HG03571 (cell line): Measurements from ENCODE around the gene IPO13.

Experiments
- ATAC-seq: cut with Tn5 transposase; IDR thresholded peaks from one replicate; pipeline ENCODE4 v1.9.1; 2021; ENCODE audit not compliant: unreplicated experiment

IPO13 gene

DNA sequence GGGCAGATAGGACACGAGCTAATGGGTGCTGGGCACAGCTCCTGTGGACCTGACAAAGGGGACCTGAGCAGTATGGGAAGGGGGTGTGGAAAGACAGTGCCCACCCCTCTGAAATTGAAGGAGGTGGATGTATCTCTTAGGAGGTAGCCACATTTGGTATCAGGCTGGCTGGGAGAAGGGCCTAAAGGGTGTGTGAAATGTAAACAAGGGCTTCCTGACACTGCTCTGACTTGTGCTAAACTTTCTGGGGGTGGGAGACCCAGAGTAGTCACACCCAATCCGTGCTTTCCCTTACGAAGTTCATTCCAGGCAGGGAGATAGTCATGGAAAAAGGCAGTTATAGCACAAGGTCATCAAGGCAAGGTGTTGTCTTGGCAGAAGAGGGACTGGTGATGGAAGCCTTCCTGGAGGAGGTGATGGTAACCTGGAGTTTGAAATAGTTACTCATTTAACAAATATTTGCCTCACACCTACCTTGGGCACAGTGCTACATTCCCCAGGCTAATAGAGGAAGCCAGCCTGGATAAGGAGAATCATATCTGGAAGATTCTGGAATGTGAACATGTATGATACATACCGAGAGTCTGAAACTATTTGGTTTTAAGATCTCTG lies 39.3 kb downstream of the IPO13 start:
- no peak for ATAC-seq

DNA sequence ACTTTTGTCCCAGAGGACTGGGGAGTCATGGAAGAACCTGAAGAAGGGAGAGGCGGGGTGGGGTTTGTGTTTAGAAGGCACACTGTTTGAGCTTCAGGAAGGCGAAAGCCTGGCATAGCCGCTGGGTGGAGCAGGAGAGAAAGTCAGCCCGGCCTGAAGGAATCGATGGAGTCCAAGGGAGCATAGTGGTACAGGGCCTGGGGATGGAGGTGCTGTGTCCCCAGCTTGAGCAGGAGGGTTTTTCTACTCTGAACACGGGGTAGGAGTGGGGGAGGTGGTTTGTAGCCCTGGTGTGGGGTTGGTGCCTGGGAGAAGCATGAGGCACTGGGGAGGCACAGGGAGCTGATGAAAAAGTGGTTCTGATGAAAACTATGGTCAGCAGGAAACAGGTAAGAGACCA lies 40.0 kb downstream of the IPO13 start:
- ATAC-seq = no peak

DNA sequence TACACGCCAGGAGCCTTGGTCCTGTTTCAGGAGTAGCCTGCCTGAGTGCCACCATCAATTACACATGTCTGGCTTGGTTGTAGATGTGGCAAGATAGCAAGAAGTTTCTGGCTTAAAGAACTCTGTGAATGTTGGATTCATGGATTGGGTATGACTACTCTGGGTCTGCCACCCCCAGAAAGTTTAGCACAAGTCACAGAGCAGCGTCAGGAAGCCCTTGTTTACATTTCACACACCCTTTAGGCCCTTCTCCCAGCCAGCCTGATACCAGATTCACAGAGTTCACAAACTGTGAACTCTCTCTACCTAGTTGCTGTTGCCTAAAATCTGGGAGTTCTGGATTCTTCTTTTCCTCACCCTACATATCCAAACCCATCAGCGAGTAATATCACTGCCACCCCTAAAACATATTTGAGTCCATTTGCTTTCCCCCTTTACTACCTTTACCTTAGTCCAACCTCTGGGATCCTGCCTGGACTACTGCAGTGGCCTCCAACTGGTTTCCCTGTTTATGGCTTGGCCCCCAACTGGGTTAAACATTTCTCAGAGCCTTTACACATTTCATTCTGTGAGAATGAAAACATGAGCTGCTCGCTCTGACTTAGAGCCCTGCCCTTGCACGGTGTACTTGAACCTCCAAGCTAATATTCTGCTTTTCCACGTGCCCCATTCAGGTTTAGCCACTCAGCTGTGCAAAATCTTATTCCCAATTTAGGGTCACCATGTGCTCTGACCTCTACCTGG lies 40.6 kb downstream of the IPO13 start:
- no peak for ATAC-seq

DNA sequence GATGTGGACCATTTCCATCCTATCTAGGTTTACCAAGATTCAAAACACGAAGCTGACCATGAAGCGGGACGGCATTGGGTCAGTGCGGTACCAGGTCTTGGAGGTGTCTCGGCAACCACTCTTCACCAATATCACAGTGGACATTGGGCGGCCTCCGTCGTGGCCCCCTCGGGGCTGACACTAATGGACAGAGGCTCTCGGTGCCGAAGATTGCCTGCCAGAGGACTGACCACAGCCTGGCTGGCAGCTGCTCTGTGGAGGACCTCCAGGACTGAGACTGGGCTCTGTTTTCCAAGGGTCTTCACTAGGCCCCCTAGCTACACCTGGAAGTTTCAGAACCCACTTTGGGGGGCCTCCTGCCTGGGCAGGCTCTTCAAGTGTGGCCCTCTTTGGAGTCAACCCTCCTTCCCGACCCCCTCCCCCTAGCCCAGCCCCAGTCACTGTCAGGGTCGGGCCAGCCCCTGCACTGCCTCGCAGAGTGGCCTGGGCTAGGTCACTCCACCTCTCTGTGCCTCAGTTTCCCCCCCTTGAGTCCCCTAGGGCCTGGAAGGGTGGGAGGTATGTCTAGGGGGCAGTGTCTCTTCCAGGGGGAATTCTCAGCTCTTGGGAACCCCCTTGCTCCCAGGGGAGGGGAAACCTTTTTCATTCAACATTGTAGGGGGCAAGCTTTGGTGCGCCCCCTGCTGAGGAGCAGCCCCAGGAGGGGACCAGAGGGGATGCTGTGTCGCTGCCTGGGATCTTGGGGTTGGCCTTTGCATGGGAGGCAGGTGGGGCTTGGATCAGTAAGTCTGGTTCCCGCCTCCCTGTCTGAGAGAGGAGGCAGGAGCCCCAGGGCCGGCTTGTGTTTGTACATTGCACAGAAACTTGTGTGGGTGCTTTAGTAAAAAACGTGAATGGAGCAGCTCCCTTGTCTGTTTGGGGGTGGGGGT lies 43.8 kb downstream of the IPO13 start:
- ATAC-seq = no peak

DNA sequence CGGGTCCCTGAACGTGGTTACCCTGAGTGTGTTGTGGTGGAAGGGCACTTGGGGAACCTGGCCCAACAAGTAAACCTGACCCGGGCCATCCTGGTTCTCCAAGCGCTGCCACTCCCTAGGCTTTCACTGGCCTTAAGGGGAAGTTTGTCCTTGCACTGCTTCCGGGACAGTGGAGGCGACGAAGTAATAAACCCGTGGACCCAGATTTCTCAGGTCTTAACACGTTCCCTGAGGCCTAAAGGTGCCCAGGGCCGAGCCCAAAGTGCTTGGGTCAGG lies 44.4 kb downstream of the IPO13 start:
- ATAC-seq = no peak

DNA sequence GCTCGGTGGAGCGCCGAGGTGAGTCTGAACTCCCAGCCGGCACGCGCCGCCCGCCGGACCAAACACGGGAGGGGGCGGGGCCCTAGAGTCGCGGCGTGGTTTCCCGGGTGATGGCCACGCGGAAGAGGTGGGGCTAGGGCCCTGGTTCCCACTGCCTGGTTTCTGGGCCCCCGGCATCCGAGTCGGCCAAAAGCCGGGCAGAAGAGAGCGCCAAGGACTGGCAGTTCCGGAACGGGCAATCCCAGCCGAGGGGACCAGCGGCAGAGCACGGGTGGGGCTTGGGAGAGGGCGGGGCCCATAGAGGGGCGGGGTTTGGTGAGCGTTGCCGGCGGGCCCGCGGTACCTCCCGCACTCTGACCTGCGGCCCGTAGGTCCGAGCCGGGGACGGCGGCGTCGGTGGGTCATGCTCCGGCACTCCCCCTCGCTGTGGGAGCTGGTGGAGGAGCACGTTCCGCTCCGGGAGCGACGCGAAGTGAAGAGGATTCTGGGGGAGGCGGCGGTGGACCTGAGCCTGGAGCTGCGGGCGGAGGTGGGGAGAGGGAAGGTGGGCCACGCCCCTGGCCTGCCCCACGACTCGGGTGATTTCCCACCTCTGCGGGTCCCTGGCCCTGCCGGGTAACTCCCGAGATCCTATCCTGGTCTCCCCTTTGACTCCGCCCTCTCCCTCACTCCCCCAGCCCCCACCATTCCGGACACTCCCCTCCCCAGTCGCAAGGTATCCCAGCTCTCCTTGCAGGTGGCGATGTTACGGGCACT lies 44.9 kb downstream of the IPO13 start, which contains the start of gene CCDC24:
Gene CCDC24 (plus strand): TSS at position 124 of the 756 bp plus-strand sequence. CDS start 280 bp downstream, at position 404.
- no peak for ATAC-seq

DNA sequence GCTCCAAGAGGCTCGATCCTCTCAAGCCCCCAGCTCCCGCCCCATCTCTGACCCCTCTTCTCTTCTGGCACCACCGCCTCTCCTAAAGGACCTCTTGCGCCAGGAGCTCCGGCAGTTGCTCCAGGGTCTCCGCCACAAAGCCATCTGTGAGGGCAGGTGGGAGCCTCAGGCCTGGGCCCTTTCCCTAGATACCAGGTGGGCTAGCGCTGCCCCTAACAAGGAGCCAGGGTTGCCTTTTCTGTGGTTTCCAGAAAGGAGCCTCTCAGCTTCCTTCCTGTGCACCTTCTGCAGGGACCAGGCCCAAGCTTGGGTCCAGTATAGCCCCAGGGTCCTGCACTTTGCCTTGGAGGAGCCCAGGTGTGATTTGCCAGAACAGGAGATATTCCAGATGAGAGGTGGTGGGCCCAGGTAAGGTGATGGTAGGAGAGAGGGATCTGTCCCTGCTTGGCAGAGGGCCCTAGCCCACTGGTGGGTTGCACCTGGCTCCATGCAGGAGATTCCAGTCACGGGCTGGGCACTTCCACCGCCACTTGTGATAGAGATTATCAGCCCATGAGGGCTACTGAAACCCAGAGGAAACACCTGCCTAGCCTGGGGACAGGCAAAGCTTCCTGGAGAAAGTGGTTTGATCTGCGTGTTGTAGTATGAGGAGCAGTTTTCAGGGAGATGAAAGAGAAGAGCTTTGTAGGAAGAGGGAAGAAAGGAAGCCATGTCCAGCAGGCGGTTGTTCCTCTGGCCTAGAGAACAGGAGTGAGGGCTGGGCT lies 45.7 kb downstream of the IPO13 start:
- no peak for ATAC-seq

DNA sequence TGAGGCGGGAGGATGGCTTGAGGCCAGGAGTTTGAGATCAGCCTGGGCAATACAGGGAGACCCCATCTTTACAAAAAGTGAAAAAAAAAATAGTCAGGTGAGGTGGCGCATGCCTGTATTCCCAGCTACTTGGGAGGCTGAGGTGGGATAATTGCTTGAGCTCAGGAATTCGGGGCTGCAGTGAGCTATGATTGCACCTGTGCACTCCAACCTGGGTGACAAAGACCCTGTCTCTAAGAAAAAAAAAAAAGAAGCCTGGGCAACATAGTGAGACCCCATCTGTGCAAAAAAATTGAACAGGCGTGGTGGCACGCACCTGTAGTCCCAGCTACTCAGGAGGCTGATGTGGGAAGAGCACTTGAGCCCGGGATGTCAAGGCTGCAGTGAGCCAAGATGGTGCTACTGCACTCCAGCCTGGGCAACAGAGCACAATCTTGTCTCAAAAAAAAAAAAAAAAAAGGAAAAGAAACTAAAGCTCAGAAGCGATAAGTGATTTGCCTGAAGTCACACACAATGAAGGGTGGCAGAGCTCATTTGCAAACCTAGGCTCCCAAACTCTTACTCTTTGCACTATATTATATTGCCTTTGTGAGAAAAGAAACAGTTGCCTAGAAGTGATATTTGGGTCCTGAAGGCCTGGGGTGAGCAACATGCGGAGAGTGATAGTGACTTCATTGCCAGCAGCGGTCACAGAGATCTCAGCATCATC lies 46.6 kb downstream of the IPO13 start:
- ATAC-seq = no peak

DNA sequence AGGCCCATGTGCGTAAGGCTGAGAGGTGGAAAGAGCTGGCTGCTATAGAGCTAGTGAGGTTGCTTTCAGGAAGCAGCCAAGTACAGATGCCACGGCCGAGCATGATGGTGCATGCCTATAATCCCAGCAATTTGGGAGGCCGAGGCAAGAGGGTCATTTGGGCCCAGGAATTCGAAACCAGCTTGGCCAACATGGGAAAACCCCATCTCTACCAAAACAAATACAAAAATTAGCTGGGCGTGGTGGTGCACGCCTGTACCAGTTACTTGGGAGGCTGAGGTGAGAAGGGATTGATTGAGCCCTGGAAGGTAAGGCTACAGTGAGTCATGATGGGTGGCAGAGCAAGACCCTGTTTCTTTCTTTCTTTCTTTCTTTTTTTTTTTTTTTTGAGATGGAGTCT lies 47.3 kb downstream of the IPO13 start:
- ATAC-seq = no peak

DNA sequence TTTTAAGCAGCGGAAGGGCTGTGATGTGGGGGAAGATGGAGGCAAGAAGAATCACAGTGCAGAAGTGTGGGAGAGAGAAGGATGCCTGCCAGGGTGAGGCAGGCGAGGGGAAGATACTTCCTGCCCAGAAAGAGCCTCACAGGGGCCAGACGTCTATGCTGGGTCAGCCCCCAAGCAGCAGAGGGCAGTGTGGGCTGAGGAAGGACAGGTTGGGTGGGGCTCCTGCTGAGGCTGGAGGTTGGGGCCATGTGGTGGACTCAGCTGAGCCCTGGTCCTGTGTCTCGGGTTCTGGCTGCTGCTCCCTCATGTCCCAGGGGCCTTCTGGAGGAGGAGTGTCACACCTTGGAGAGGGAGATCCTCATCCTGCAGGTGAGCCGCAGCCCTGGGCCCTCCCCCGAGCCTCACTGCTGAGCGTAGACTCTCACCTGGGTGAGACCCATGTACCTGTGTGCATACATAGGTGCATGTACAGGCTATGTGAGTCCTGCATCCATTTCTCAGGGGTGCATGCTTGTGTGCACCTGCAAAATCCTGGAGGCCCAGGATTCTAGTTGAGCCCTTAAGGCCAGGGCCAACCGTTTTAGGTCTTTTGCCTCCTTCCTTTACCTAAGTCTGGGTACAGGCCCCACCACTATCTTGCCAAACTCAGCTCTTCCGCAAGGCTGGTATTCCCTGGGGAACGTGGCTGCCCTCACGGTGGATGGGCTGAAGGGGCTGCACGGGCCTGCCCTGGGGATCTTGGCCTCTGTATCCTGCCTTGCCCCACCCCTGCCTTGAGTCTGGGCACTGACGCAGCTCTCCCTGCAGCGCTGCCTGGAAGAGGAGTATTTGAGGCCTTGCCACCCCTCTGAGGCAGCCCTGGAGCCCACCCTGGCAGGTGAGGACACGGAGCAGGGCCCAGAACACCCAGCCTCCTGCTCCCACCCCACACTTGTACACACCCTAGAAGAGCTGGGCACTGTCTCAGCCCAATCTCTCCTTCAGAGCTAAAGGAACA lies 48.3 kb downstream of the IPO13 start:
- no peak for ATAC-seq

DNA sequence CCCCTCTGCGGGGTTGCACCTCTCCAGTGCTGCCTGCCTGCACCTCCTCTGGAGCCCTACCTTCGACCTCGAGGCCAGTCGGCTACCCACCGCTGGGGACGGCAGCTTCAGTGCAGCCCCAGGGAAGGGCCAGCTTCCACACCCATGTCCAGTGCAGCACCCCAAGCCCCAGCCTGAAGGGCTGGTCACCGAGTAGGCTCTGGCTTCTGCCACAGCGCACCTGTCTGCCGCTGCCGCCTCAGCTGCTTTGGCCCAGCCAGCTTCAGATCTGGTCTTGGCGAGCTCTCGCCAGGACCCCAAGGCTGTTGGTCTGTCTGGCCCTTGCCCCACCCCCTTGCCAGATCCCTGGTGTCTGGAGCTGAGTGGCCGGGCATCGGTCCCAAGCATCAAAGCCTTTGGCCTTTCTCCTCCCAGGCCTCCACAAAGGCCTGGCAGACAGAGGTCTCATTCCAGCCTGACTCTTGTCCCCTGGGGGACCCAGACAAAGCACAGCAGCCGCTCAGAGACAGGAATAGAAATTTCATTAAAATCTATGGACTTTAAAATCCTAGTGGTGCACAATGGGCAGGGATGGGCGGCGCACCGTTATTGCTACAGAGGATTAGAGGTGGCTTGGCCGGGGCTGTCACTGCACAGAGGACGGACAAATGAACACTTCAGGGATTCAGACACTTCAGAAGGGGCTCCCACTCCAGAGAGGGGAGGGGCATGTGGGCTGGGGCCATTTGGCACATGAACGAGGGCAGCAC lies 49.4 kb downstream of the IPO13 start:
- ATAC-seq = no peak

DNA sequence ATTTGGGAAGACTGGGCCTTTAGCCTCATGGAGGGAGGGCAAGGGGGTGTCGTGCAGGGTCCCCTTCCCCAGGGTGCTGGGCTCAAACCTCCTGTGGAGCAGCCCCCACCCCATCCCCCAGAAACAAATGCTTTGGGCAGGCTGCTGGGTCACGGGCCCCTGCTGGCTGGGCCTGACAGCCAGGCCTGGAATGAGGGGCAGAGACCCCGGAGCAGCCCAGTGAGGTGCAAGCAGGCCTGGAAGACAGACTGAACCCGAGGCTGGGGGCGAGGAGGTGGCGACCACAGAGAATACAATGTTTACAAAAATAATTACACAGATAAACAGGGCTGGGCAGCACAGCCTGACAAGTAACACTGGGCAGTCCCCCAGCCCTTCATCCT lies 50.0 kb downstream of the IPO13 start:
- ATAC-seq = no peak

DNA sequence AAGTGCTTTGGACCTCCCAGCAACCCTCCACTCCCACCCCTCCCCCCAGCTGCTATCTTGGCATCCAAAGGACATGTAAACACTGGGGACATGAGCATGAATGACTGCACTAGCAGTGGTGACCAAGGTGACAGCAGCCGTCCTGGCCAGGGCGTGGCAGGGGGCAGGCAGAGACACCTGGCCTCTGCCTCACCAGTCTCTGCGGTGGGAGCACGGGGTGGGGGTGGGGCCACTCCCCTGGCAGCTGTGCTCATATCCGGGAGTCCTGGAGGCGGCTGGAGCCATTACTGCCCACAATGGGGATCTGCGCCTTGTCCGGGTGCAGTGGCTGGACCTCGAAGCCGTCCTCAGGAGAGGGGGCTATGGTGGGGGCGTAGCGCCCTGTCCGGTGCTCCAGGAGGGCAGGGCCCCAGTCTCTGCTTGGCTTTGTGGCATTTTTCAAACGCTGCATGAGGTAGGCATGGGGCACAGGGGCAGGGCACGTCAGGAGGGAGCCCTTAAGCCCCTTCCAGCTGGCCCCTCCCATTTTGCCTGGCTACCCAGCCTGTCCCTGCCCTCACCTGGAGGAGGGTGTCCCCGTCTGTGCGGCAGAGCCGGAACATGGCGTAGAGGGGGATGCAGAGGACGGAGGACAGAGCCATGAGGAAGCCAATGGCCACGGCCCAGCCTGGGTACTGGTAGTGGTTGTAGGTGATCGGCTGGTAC lies 50.7 kb downstream of the IPO13 start:
- no peak for ATAC-seq

DNA sequence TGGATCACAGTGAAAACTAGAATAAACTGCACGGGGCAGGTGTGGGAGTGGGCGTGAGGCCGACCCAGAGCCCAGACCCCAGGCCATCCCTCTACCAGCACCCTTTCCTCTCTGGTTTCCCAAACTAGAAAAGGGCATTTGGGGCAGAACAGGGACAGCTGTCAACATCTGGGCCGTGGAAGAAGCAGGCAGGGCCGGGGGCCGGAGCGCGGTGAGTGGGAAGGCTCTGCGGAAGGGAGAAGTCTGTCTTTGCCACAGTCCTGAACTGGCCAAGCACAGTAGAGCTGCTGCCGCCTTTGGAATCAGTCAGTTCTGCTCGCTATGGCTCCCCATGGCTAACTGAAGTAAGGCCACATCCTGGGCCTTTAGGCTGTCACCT lies 51.2 kb downstream of the IPO13 start:
- no peak for ATAC-seq

DNA sequence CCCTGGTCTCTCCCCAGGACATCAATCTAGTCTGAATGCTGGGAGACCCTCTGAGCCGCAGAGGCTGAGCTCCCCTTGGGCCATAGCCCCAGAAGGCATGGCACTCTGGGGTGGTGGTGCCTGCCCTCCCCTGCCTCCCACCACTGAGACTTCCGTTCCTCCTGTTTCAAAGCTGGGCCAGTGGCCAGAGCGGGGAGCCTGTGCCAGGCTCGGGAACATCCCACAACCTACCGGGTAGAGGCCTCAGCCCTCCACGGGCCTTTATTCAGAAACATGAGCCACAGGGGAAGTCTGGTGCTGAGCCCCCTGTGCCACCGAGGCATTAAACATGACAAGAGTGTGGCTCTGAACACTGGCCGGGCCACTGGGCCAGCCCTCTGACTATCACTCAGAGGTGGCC lies 52.7 kb downstream of the IPO13 start:
- no peak for ATAC-seq

DNA sequence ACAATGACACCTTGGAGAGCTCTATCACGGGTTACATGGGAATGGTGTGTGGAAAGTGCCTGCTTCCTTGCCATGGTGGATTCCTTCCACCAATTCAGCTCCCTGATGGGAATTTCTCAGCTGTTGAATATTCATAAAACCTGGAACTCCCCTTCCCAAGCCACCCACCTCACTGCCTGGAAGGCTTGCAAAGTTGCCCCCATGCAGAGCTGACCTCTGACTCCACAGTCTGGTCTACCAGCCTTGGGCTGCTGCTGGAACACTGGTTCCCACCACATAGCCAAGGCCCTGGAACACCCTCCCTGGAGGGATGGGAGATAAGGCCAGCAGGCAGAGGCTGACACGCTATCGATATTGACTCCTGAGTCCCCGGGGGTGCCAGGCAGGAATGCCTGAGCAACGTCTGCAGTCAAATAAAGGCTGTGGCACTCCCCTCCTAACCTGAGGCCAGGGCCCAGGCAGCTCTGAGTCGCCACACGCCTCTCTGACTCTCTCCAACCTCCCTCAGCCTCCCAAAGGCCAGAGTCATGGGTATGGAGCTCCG lies 53.4 kb downstream of the IPO13 start:
- no peak for ATAC-seq

DNA sequence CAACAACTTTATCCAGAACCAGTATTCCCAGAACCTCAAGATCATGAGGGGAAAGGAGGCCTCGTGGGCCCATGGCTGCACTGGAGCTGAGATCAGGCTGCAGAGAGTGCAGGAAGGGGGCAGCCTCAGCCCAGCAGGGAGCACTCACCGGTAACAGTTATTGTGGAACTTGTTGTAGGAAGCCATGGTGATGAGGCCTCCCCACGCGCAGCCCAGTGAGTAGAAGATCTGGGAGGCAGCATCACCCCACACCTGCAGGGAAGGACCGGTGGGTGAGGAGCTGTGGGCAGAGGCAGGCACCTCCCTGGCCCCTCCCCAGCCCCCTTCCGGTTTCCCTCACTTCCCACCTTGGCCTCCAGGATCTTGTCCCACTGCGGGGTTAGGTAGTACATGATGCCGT lies 55.4 kb downstream of the IPO13 start:
- no peak for ATAC-seq
